A673 (cell line): ENCODE results near the gene ZNRF3. TPM values are rescaled to one million over a fixed set of nuclear protein-coding genes. Genes with fewer than 3 reads are reported as not detected.

ENCODE experiments used
- BruUV-seq: library from RNA; stranded (reverse); fragments of 400-500 nt; replicated peaks from 2 replicates; lab custom pipeline; 2021; lab: Mats Ljungman, UMichigan
- CTCF ChIA-PET: fragments of 300-600 bp; sonication (Branson Sonifier 250); formaldehyde crosslinking; loops from one replicate; lab custom pipeline; 2022; ENCODE audit warnings: antibody characterized with exemption; lab: Charles Lee
- POLR2A ChIA-PET: fragments of 300-600 bp; sonication (Branson Sonifier 250); formaldehyde crosslinking; loops from one replicate; lab custom pipeline; 2022; ENCODE audit warnings: antibody characterized with exemption; ENCODE audit not compliant: low non-redundant PET; lab: Charles Lee
- DNase-seq: peaks from one replicate; pipeline ENCODE4 v3.0.0-alpha.2; 2015; ENCODE audit warnings: low spot score
- H3K27ac ChIP-seq: fragments of 200-600 bp; sonication (generic); 2 replicates; pipeline ENCODE4 v1.5.1; 2016; ENCODE audit warnings: mixed run types, low read depth, mild to moderate bottlenecking, mixed read lengths, antibody characterized with exemption, low read length; ENCODE audit not compliant: poor library complexity, severe bottlenecking
- H3K27me3 ChIP-seq: fragments of 200-600 bp; sonication (generic); replicated peaks from 2 replicates; pipeline ENCODE4 v1.6.1; 2017; ENCODE audit warnings: mixed run types, low read depth, mild to moderate bottlenecking, mixed read lengths, antibody characterized with exemption, low read length; ENCODE audit not compliant: insufficient read depth, poor library complexity
- H3K36me3 ChIP-seq: fragments of 200-600 bp; sonication (generic); 2 replicates; pipeline ENCODE4 v1.6.1; 2016; ENCODE audit warnings: mixed run types, mild to moderate bottlenecking, mixed read lengths, antibody characterized with exemption, low read length; ENCODE audit not compliant: insufficient read depth, poor library complexity, severe bottlenecking
- H3K4me1 ChIP-seq: fragments of 200-600 bp; sonication (generic); 2 replicates; pipeline ENCODE4 v1.6.1; 2017; ENCODE audit warnings: mixed run types, mild to moderate bottlenecking, mixed read lengths, antibody characterized with exemption, low read length; ENCODE audit not compliant: insufficient read depth, poor library complexity, severe bottlenecking
- H3K4me3 ChIP-seq: fragments of 200-600 bp; sonication (generic); 2 replicates; pipeline ENCODE4 v1.5.1; 2016; ENCODE audit warnings: low read depth, mixed run types, mild to moderate bottlenecking, mixed read lengths, low read length; ENCODE audit not compliant: poor library complexity, severe bottlenecking
- H3K9me3 ChIP-seq: fragments of 200-600 bp; sonication (generic); 2 replicates; pipeline ENCODE4 v1.6.1; 2016; ENCODE audit warnings: mixed run types, low read depth, mild to moderate bottlenecking, mixed read lengths, antibody characterized with exemption, low read length; ENCODE audit not compliant: poor library complexity, severe bottlenecking
- CTCF ChIP-seq: fragments of 300-800, 200-600 bp; sonication (generic); conservative IDR thresholded peaks from 2 replicates; pipeline ENCODE4 v1.5.1; 2017; ENCODE audit warnings: low read depth, mild to moderate bottlenecking, antibody characterized with exemption, low read length, moderate library complexity, mixed read lengths
- EZH2 ChIP-seq: fragments of 200-600 bp; sonication (generic); IDR thresholded peaks from 2 replicates; pipeline ENCODE4 v1.6.1; 2017; ENCODE audit warnings: borderline replicate concordance, low read depth, mild to moderate bottlenecking, mixed read lengths, antibody characterized with exemption, low read length; ENCODE audit not compliant: poor library complexity, severe bottlenecking
- intact Hi-C: fragments of 100-400 bp; cut with micrococcal nuclease; formaldehyde crosslinking; loops from one replicate; pipeline ENCODE4 v1.10.0; 2022; ENCODE audit not compliant: unreplicated experiment
- total RNA-seq: library from RNA; stranded (reverse); gene quantifications from 2 replicates; pipeline ENCODE4 v1.2.3, GENCODE V29; 2021

The ZNRF3 gene
- total RNA-seq, 1 experiment from 2014 or later, result 11.9 TPM

DNA sequence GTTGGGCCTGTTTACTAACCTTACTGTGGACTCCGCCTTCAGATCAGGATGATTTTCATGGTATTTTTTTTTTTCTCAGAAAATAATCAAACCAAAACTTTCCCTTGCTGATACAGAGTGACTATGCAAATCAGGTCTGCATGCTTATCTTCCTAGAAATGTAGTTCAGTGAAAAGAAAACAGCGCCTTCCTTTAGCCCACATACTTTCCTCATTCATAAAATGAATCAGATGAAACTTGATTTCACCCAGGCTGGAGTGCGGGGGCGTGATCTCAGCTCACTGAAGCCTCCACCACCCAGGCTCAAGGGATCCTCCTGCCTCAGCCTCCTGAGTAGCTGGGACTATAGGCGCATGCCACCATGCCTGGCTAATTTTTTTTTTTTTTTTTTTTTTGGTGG, 26.0 kb downstream of the ZNRF3 start:
- no peak for DNase-seq
- H3K9me3 ChIP-seq, result no peaks in the 10 kb centered on the region
- H3K27ac ChIP-seq, result no peak overlapping the region
- no peaks in the 10 kb centered on the region for H3K36me3 ChIP-seq
- H3K4me1 ChIP-seq, result peaks cover 14% of the 10 kb centered on the region
- no peak overlapping the region for H3K4me3 ChIP-seq
- TF ChIP-seq EZH2, result no peak
- no peak for TF ChIP-seq CTCF
- intact Hi-C loops, result no loop called here
- ChIA-PET CTCF (no interaction called here), POLR2A (no interaction called here)
- no TSS peak for BruUV-seq
- H3K27me3 ChIP-seq, result no peaks in the 10 kb centered on the region

DNA sequence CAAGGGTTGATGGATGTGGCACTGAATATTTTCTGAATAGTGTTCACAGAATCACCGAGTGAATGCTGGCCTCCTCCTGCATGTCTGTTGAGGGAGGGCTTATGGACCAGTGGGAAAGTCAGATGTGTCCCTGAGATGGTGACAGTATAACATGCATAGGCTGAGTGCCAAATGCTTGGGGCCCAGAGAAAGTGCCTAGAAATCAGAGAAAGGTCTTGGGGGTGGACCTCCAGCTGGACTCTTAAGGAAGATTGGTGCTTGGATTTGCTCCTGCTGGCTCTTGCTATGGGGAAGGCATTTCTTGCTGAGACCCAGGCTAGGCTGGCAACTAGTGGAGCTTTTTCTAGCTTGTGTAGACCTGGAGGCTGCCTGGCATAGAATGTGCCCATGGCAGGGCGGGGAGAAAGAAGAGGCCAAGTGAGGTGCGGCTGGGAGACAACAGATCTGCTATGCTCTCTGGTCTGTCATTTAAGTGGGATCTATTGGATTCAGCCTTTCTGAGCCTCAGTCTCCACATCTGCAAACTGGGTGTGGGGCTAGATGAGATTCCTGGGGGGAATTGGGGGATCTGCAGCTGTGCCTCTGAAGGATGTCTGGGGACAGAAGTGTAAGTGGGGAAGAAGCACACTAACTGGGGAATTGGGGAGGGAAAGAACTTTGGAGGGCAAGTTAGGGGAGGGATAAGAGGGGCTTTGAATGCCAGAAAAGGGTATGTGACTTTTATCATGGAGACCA, 27.4 kb downstream of the ZNRF3 start:
- Histone ChIP-seq H3K4me1 (peaks cover 11% of the 10 kb centered on the region), H3K27ac (no peak overlapping the region), H3K9me3 (no peaks in the 10 kb centered on the region), H3K27me3 (no peaks in the 10 kb centered on the region), H3K4me3 (no peak overlapping the region), H3K36me3 (no peaks in the 10 kb centered on the region)
- ChIA-PET POLR2A (no interaction called here), CTCF (interaction anchor here (0.5 kb wide), 1 partner anchor 245 kb away, joined by 5 read pairs; no protein-coding TSS in a partner anchor)
- no TSS peak for BruUV-seq
- DNase-seq, result no peak
- intact Hi-C loops, result no loop called here
- TF ChIP-seq CTCF (no peak), EZH2 (no peak)

DNA sequence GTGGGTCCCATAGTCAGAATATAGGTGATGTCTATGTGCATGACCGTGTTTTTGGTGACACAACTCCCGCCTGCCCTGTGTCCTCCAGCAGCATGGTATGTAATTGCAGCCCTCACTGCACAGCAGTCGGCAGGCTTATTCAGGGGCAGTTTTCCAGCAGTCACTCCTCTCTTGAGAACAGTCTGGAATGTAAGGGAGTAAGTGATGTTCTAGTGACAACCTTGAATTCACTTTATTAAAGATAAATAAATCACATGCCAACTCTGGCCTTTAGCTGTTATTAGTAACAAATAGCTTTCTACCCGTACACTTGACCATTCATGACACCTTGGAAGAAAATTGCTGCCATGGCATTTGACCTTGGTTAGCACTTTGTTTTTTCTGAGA, 27.9 kb downstream of the ZNRF3 start:
- intact Hi-C loops, result no loop called here
- Histone ChIP-seq H3K4me1 (peaks cover 11% of the 10 kb centered on the region), H3K27ac (no peak overlapping the region), H3K4me3 (no peak overlapping the region), H3K9me3 (no peaks in the 10 kb centered on the region), H3K27me3 (no peaks in the 10 kb centered on the region), H3K36me3 (no peaks in the 10 kb centered on the region)
- TF ChIP-seq CTCF, result no peak
- no peak for TF ChIP-seq EZH2
- CTCF ChIA-PET, result no interaction called here
- DNase-seq, result no peak
- POLR2A ChIA-PET, result no interaction called here
- BruUV-seq, result no TSS peak
